Measurements from ENCODE around the gene GPC6. TPM values are rescaled to one million over a fixed set of nuclear protein-coding genes. Genes with fewer than 3 reads are reported as not detected.

Gene GPC6
- total and polyA plus RNA-seq, 5 donors from 2014 or later, result not detected

DNA sequence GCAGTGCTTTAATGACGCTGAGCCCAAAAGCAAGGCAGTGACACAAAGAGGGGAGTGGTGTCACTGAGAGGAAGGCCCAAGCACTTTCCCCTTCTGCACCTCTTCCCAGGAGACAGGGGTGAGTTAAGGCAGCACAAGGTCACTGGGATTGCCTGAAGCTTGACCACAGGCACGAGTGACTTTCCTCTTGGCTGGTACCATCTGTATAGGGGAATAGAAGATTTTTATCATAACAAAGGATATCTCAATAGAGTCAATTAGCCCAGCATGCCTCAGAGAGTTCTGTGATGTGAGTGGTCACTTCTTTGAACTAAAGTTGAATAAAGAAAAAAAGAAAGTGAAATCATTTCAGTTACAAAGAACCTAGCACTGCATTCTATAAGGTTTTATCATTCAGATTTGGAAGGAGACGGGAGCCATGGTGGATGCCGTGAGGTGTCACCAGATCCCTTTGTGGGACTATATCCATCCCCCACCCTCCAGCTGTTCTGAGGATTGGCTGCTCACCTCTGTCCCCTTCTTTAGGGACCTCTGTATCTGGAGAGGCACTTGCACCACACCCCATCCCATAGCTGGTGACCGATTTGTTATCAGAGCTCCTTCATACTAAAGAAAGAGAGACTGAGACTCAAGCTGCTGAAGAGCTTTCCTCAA, 961.7 kb downstream of the GPC6 start:
- H3K9me3 Mint-ChIP-seq, result peaks cover 0 to 5% (median 0%) of the 10 kb centered on the region in 7 donors
- H3K27me3 Mint-ChIP-seq, result peaks cover 6% of the 10 kb centered on the region

GRCh38 chr13:94192431-94192975, 965.9 kb downstream of the GPC6 start:
- no peak overlapping the region for H3K27ac Mint-ChIP-seq
- no peaks in the 10 kb centered on the region for H3K9me3 ChIP-seq (ENCODE audit: control insufficient read depth in 2 of 2, low read length in 2 of 2)
- DNase-seq, result peak in 1 of 3 donors; percentile 21
- H3K36me3 Mint-ChIP-seq, result no peaks in the 10 kb centered on the region
- peaks cover 4% of the 10 kb centered on the region for H3K27me3 Mint-ChIP-seq
- no peak overlapping the region for H3K4me3 ChIP-seq (ENCODE audit: low read depth, low read length)
- H3K9me3 Mint-ChIP-seq, result peaks cover 0 to 1% (median 0%) of the 10 kb centered on the region in 7 donors
- H3K27me3 ChIP-seq (ENCODE audit: control insufficient read depth, insufficient read depth, low read length), result peaks cover 2% of the 10 kb centered on the region
- no peak overlapping the region for H3K27ac ChIP-seq (ENCODE audit: insufficient read depth, low read length, poor library complexity, severe bottlenecking)
- H3K4me3 Mint-ChIP-seq, result no peak overlapping the region
- no peaks in the 10 kb centered on the region for H3K4me1 ChIP-seq (ENCODE audit: control insufficient read depth, insufficient read depth, low read length, poor library complexity, severe bottlenecking)
- ATAC-seq (ENCODE audit: low read depth in 2 of 2), result no peak
- H3K4me1 Mint-ChIP-seq, result no peaks in the 10 kb centered on the region
- no peaks in the 10 kb centered on the region for H3K36me3 ChIP-seq (ENCODE audit: control insufficient read depth, insufficient read depth, low read length)

More for the DNA sequence above, 961.7 kb downstream of the GPC6 start:
- Mint-ChIP-seq H3K4me3 (no peak overlapping the region), H3K27ac (no peak overlapping the region), H3K4me1 (no peaks in the 10 kb centered on the region), H3K36me3 (no peaks in the 10 kb centered on the region)
- Histone ChIP-seq H3K27me3 (ENCODE audit: control insufficient read depth, insufficient read depth, low read length) (peaks cover 5% of the 10 kb centered on the region), H3K27ac (ENCODE audit: insufficient read depth, low read length, poor library complexity, severe bottlenecking) (no peak overlapping the region), H3K9me3 (ENCODE audit: control insufficient read depth in 2 of 2, low read length in 2 of 2) (no peaks in the 10 kb centered on the region), H3K36me3 (ENCODE audit: control insufficient read depth, insufficient read depth, low read length) (no peaks in the 10 kb centered on the region), H3K4me1 (ENCODE audit: control insufficient read depth, insufficient read depth, low read length, poor library complexity, severe bottlenecking) (no peaks in the 10 kb centered on the region), H3K4me3 (ENCODE audit: low read depth, low read length) (no peak overlapping the region)
- no peak for ATAC-seq (ENCODE audit: low read depth in 2 of 2)
- no peak for DNase-seq

DNA sequence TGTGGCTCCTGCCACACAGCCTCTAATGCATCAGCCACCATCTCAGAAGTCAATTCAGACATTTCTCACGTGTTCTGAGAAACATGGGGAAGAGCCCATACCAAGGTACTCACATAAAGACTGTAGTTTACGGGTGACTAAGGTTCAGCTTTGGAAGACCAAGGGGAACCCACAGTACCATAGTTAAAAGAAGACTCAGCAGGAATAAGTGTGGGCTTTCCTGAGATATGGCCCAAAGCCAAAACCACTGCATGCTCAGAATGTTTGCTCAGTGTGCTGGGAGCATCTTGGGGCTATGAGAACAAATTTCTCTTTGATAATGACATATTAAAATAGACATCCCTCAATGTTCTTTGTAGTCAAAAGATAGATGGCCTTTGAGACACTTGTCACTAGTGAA, 969.1 kb downstream of the GPC6 start:
- Mint-ChIP-seq H3K4me3 (no peak overlapping the region), H3K9me3 (no peaks in the 10 kb centered on the region), H3K27ac (no peak overlapping the region), H3K36me3 (no peaks in the 10 kb centered on the region), H3K27me3 (no peaks in the 10 kb centered on the region), H3K4me1 (peaks cover 0 to 2% (median 0%) of the 10 kb centered on the region in 4 donors)
- no peak for DNase-seq
- ATAC-seq (ENCODE audit: low read depth in 2 of 2), result no peak
- Histone ChIP-seq H3K27ac (ENCODE audit: insufficient read depth, low read length, poor library complexity, severe bottlenecking) (no peak overlapping the region), H3K27me3 (ENCODE audit: control insufficient read depth, insufficient read depth, low read length) (peaks cover 2% of the 10 kb centered on the region), H3K4me1 (ENCODE audit: control insufficient read depth, insufficient read depth, low read length, poor library complexity, severe bottlenecking) (no peaks in the 10 kb centered on the region), H3K36me3 (ENCODE audit: control insufficient read depth, insufficient read depth, low read length) (no peaks in the 10 kb centered on the region), H3K9me3 (ENCODE audit: control insufficient read depth in 2 of 2, low read length in 2 of 2) (no peaks in the 10 kb centered on the region), H3K4me3 (ENCODE audit: low read depth, low read length) (no peak overlapping the region)

- DNase-seq, result no peak
- H3K4me1 ChIP-seq (ENCODE audit: control insufficient read depth, insufficient read depth, low read length, poor library complexity, severe bottlenecking), result no peaks in the 10 kb centered on the region
- H3K27me3 Mint-ChIP-seq, result no peaks in the 10 kb centered on the region
These were observed 969.8 kb downstream of the GPC6 start for GRCh38 chr13:94196413-94196812.

GRCh38 chr13:94198681-94199080, 972.1 kb downstream of the GPC6 start:
- H3K36me3 Mint-ChIP-seq, result no peaks in the 10 kb centered on the region
- peaks cover 0 to 2% (median 0%) of the 10 kb centered on the region in 4 donors for H3K4me1 Mint-ChIP-seq

More at GRCh38 chr13:94196413-94196812, 969.8 kb downstream of the GPC6 start:
- Mint-ChIP-seq H3K27ac (no peak overlapping the region), H3K36me3 (no peaks in the 10 kb centered on the region), H3K4me1 (peaks cover 0 to 2% (median 0%) of the 10 kb centered on the region in 4 donors), H3K4me3 (no peak overlapping the region), H3K9me3 (no peaks in the 10 kb centered on the region)
- Histone ChIP-seq H3K4me3 (ENCODE audit: low read depth, low read length) (no peak overlapping the region), H3K27me3 (ENCODE audit: control insufficient read depth, insufficient read depth, low read length) (no peaks in the 10 kb centered on the region), H3K27ac (ENCODE audit: insufficient read depth, low read length, poor library complexity, severe bottlenecking) (no peak overlapping the region), H3K9me3 (ENCODE audit: control insufficient read depth in 2 of 2, low read length in 2 of 2) (no peaks in the 10 kb centered on the region), H3K36me3 (ENCODE audit: control insufficient read depth, insufficient read depth, low read length) (no peaks in the 10 kb centered on the region)
- no peak for ATAC-seq (ENCODE audit: low read depth in 2 of 2)

DNA sequence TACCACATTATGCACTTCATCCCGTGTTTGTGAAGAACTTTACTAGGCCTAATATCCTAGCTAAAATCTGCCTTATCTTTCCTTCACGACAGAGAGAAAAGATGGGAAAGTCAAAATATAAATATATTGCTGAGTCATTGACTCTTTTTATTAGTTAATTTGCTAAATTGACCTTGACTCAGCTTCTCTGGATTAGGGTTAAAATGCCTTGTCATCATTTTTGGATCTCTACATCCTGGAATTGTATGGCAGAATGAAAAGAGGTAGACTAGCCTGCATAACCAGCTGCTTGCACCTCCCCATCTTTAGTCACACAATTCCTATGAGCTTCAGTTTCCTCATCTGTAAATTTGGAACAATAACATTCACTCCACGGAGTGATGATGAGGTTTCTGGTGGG, 972.5 kb downstream of the GPC6 start:
- no peak for DNase-seq
- H3K36me3 ChIP-seq (ENCODE audit: control insufficient read depth, insufficient read depth, low read length), result no peaks in the 10 kb centered on the region
- H3K4me1 Mint-ChIP-seq, result peaks cover 0 to 2% (median 0%) of the 10 kb centered on the region in 4 donors
- H3K4me3 ChIP-seq (ENCODE audit: low read depth, low read length), result no peak overlapping the region
- no peak overlapping the region for H3K27ac Mint-ChIP-seq
- H3K27me3 Mint-ChIP-seq, result no peaks in the 10 kb centered on the region
- ATAC-seq (ENCODE audit: low read depth in 2 of 2), result no peak
- H3K4me1 ChIP-seq (ENCODE audit: control insufficient read depth, insufficient read depth, low read length, poor library complexity, severe bottlenecking), result no peaks in the 10 kb centered on the region
- no peak overlapping the region for H3K27ac ChIP-seq (ENCODE audit: insufficient read depth, low read length, poor library complexity, severe bottlenecking)
- peaks cover 0 to 1% (median 0%) of the 10 kb centered on the region in 7 donors for H3K9me3 Mint-ChIP-seq
- H3K9me3 ChIP-seq (ENCODE audit: control insufficient read depth in 2 of 2, low read length in 2 of 2), result no peaks in the 10 kb centered on the region
- H3K36me3 Mint-ChIP-seq, result no peaks in the 10 kb centered on the region
- H3K4me3 Mint-ChIP-seq, result no peak overlapping the region
- no peaks in the 10 kb centered on the region for H3K27me3 ChIP-seq (ENCODE audit: control insufficient read depth, insufficient read depth, low read length)

More at GRCh38 chr13:94198681-94199080, 972.1 kb downstream of the GPC6 start:
- Histone ChIP-seq H3K4me1 (ENCODE audit: control insufficient read depth, insufficient read depth, low read length, poor library complexity, severe bottlenecking) (no peaks in the 10 kb centered on the region), H3K9me3 (ENCODE audit: control insufficient read depth in 2 of 2, low read length in 2 of 2) (no peaks in the 10 kb centered on the region), H3K4me3 (ENCODE audit: low read depth, low read length) (no peak overlapping the region), H3K27ac (ENCODE audit: insufficient read depth, low read length, poor library complexity, severe bottlenecking) (no peak overlapping the region), H3K36me3 (ENCODE audit: control insufficient read depth, insufficient read depth, low read length) (no peaks in the 10 kb centered on the region), H3K27me3 (ENCODE audit: control insufficient read depth, insufficient read depth, low read length) (no peaks in the 10 kb centered on the region)
- Mint-ChIP-seq H3K27me3 (no peaks in the 10 kb centered on the region), H3K9me3 (peaks cover 0 to 1% (median 0%) of the 10 kb centered on the region in 7 donors), H3K27ac (peak overlapping the region in 1 of 3 donors; percentile 22), H3K4me3 (no peak overlapping the region)
- DNase-seq, result no peak
- ATAC-seq (ENCODE audit: low read depth in 2 of 2), result no peak

DNA sequence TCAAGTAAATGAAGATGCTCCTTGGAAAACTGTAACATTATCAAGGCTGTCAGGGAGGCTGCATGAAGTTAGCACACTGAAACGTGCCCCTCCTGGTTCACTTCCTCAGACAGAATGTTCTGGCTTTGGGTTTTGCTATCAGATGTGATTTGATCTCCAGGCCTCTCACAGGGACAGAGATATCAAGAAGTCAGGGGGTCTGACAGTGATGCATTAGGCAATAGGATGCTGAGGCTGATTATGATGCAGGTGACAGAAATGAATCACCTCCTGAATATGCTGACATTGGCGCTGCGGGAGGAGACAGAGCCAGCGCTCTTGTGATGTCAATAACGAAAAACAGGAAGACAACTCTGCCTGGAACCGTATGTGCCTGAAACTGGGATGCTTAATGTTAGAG, 974.4 kb downstream of the GPC6 start:
- DNase-seq, result no peak
- Histone ChIP-seq H3K9me3 (ENCODE audit: control insufficient read depth in 2 of 2, low read length in 2 of 2) (no peaks in the 10 kb centered on the region), H3K27me3 (ENCODE audit: control insufficient read depth, insufficient read depth, low read length) (no peaks in the 10 kb centered on the region), H3K27ac (ENCODE audit: insufficient read depth, low read length, poor library complexity, severe bottlenecking) (no peak overlapping the region), H3K36me3 (ENCODE audit: control insufficient read depth, insufficient read depth, low read length) (no peaks in the 10 kb centered on the region), H3K4me3 (ENCODE audit: low read depth, low read length) (no peak overlapping the region), H3K4me1 (ENCODE audit: control insufficient read depth, insufficient read depth, low read length, poor library complexity, severe bottlenecking) (no peaks in the 10 kb centered on the region)
- Mint-ChIP-seq H3K9me3 (peaks cover 0 to 1% (median 0%) of the 10 kb centered on the region in 7 donors), H3K27me3 (peaks cover 5% of the 10 kb centered on the region), H3K36me3 (no peaks in the 10 kb centered on the region), H3K4me3 (no peak overlapping the region), H3K4me1 (peaks cover 0 to 2% (median 0%) of the 10 kb centered on the region in 4 donors), H3K27ac (no peak overlapping the region)
- ATAC-seq (ENCODE audit: low read depth in 2 of 2), result no peak

DNA sequence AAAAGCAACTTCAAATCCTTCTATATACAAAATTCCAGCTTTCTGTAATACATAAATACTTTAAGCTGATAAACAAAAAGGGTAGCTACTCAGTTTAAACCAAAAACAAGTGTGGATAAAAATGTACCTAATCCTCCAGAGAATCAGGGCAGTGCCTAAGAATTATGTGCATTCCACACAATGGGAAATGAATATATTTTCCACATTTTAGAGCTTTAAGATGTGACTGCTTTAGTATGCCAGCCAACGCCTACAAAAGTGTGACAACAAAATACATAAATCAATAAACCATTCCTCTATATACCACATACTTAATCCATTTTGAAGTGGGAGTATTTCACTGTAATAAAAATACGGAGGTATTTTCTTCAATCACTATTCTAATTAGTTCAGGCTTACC, 977.6 kb downstream of the GPC6 start:
- H3K36me3 ChIP-seq (ENCODE audit: control insufficient read depth, insufficient read depth, low read length), result no peaks in the 10 kb centered on the region
- no peak overlapping the region for H3K4me3 Mint-ChIP-seq
- H3K27ac ChIP-seq (ENCODE audit: insufficient read depth, low read length, poor library complexity, severe bottlenecking), result no peak overlapping the region
- peaks cover 0 to 1% (median 0%) of the 10 kb centered on the region in 7 donors for H3K9me3 Mint-ChIP-seq
- ATAC-seq (ENCODE audit: low read depth in 2 of 2) (no peak), DNase-seq (no peak)
- H3K27me3 ChIP-seq (ENCODE audit: control insufficient read depth, insufficient read depth, low read length), result no peaks in the 10 kb centered on the region
- no peak overlapping the region for H3K4me3 ChIP-seq (ENCODE audit: low read depth, low read length)
- no peak overlapping the region for H3K27ac Mint-ChIP-seq
- H3K4me1 ChIP-seq (ENCODE audit: control insufficient read depth, insufficient read depth, low read length, poor library complexity, severe bottlenecking), result no peaks in the 10 kb centered on the region
- H3K27me3 Mint-ChIP-seq, result peaks cover 7% of the 10 kb centered on the region
- H3K36me3 Mint-ChIP-seq, result no peaks in the 10 kb centered on the region
- peaks cover 0 to 2% (median 0%) of the 10 kb centered on the region in 4 donors for H3K4me1 Mint-ChIP-seq
- H3K9me3 ChIP-seq (ENCODE audit: control insufficient read depth in 2 of 2, low read length in 2 of 2), result no peaks in the 10 kb centered on the region

Measured in CD4-positive, CD25-positive, alpha-beta regulatory T cell (primary cell).